ENCODE results near the gene KIAA1755. TPM values are rescaled to one million over a fixed set of nuclear protein-coding genes. Genes with fewer than 3 reads are reported as not detected.

KIAA1755 gene
- total RNA-seq, 4 donors from 2014 or later: 0.24 to 9.9 (median 1.6) TPM

DNA sequence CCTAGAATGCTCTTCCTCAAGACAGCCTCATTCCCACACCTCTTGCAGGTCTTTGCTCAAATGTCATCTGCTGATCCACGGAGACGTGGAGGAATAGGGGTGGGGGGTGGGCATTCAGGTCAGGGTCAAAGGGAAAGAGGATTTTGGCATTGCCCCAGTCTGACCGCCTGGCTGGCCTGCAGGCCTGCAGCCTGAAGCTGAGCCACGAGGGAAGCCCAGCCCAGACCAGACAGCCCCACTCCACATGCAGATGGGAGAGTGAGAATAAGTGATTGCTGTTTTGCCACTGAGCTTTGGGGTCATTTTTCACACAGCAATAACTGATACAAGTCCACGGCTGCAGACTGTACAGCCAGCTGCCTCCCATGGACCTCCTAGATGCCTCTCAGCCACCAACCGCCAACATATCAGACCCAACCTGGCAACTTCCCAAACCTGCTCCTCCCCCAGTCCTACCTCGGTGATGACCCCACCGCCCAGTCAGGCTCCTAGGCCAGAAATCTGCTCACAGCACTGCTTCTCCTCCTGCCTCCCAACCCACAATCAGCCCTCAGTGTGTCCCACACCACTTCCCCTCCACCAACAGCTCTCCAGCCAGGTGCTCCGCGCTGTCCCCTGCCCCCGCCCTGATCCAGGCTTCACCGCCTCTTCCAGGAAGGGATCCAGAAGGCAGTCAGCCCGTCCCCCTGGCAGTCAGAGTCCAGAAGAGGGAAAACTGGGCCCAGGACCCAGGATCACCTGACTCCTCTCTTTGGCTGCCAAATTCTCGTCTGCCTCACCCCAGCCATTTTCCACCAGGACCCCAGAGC lies 14.0 kb downstream of the KIAA1755 start:
- DNase-seq (ENCODE audit: low spot score): no peak
- TF ChIP-seq CTCF (IDR thresholded peaks at IDR 0.05): no peak
- peak; percentile 41 for ATAC-seq (ENCODE audit: low FRiP score)

DNA sequence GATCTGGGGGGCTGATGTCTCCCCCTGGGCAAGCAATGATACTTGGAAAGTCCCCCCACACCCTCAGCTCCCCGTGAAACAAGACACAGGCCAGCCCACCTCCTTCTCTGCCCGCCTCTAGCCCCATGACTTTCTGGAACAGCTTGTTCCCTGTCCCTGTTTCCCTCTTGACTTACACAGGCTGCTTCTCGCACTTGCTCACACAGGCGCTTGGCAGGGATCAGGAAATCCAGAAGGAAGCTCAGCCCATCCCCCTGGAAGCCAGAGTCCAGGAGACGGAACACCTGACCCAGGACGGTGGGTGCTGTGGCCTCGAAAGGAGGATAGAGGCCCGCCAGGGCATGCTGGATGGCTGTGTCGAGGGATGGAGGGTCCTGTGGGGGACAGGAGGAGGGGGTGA lies 14.8 kb downstream of the KIAA1755 start:
- no peak for TF ChIP-seq CTCF (IDR thresholded peaks at IDR 0.05)
- no peak for ATAC-seq (ENCODE audit: low FRiP score)
- no peak for DNase-seq (ENCODE audit: low spot score)

- no peak for TF ChIP-seq CTCF (IDR thresholded peaks at IDR 0.05)
- DNase-seq (ENCODE audit: low spot score) (no peak), ATAC-seq (ENCODE audit: low FRiP score) (no peak)
These were observed 16.9 kb downstream of the KIAA1755 start for GRCh38 chr20:38243709-38244020.

DNA sequence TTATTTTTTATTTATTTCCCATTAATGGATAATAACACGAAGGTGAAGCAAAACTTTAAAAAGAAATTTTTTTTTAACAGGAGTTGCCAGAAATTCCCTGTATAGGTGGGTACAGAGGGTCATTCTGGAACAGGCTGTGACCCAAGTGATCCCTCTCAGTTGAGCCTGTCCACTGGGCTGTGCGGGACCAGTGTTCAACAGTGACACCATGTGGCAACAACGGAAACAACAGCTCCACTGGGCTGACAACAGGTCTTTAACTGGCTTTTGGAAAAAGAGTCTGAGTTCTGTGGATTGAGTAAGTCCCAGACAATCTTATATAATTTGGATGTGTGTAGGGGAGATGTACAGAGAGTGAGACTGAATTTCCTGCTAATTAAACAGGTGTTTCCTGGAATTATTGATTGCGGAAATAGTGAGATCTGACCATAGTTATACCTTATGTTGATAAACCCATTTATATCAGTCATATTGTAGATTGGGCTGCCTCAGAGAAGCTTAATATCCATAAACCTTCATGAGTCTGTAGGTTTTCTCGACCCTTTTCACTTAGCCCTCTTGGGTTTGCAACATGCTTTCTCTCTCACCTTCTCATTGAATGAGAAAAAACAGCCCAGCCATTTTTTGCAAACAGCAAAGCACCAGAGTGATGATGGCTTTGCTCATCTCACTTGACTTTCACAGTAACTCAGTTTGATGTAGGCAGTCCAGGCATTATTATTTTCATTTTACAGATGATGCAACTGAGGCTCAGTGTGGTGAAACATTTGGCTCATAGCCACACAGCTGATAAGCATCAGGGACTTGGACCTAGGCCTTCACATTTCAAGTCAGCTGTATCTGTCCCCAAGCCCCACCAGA lies 17.5 kb downstream of the KIAA1755 start:
- no peak for TF ChIP-seq CTCF (IDR thresholded peaks at IDR 0.05)
- ATAC-seq (ENCODE audit: low FRiP score): no peak
- no peak for DNase-seq (ENCODE audit: low spot score)

DNA sequence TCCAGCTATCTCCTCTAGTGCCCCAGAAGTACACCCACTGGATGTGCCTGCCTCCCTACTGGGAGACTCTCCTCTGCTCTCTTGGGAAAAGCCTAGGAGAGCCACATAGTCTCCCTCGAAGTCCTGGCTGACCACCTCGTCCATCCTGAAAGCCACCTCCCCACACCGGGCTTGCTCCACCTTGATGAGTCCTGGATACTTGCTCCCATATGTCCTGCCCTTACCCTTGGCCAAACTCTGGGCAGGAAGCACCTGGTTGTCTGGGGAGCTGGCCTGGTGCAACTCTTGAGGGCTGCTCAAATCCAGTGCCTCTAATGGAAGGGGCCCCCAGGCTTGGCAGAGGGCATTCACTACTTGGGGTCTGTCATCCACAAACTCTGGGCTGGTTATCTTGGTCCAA lies 19.3 kb downstream of the KIAA1755 start:
- no peak for DNase-seq (ENCODE audit: low spot score)
- no peak for ATAC-seq (ENCODE audit: low FRiP score)
- TF ChIP-seq CTCF (IDR thresholded peaks at IDR 0.05): no peak

GRCh38 chr20:38239441-38239840 lies 21.1 kb downstream of the KIAA1755 start:
- ATAC-seq (ENCODE audit: low FRiP score) (no peak), DNase-seq (ENCODE audit: low spot score) (no peak)
- no peak for TF ChIP-seq CTCF (IDR thresholded peaks at IDR 0.05)

All from omental fat pad (tissue), 4 donors.